T-helper 1 cell treated with Interleukin-12 subunit alpha and Interleukin-12 subunit beta and Interleukin-4 antibody, amounts not matched to agents 30 μg/mL and 1 μg/mL, for 36 hours (primary cell): ENCODE measurements around the gene NHERF1.

ENCODE experiments used
- H3K27ac Mint-ChIP-seq: one replicate; pipeline ENCODE4 v1.8.0; 2021; ENCODE audit warnings: mild to moderate bottlenecking, mixed read lengths
- H3K27me3 Mint-ChIP-seq: one replicate; pipeline ENCODE4 v1.8.0; 2021; ENCODE audit warnings: low read depth, mixed read lengths
- H3K36me3 Mint-ChIP-seq: one replicate; pipeline ENCODE4 v1.8.0; 2021; ENCODE audit warnings: low read depth, mixed read lengths
- H3K4me1 Mint-ChIP-seq: one replicate; pipeline ENCODE4 v1.8.0; 2021; ENCODE audit warnings: low read depth, mixed read lengths
- H3K4me3 Mint-ChIP-seq: one replicate; pipeline ENCODE4 v1.8.0; 2021; ENCODE audit warnings: mild to moderate bottlenecking, moderate library complexity, mixed read lengths
- H3K9me3 Mint-ChIP-seq: one replicate; pipeline ENCODE4 v1.8.0; 2021; ENCODE audit warnings: mixed read lengths

The NHERF1 gene

DNA sequence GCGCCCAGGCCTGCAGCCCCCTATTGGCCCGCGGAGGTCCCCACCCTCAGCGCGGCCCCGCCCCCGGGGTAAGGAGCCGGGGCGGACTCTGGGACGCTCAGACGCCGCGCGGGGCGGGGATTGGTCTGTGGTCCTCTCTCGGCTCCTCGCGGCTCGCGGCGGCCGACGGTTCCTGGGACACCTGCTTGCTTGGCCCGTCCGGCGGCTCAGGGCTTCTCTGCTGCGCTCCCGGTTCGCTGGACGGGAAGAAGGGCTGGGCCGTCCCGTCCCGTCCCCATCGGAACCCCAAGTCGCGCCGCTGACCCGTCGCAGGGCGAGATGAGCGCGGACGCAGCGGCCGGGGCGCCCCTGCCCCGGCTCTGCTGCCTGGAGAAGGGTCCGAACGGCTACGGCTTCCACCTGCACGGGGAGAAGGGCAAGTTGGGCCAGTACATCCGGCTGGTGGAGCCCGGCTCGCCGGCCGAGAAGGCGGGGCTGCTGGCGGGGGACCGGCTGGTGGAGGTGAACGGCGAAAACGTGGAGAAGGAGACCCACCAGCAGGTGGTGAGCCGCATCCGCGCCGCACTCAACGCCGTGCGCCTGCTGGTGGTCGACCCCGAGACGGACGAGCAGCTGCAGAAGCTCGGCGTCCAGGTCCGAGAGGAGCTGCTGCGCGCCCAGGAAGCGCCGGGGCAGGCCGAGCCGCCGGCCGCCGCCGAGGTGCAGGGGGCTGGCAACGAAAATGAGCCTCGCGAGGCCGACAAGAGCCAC lies at the start of gene NHERF1:
Gene NHERF1 (plus strand): TSS at position 100 of the 750 bp plus-strand sequence. CDS start 219 bp downstream, at position 319.
- H3K4me1 Mint-ChIP-seq, result peaks cover 54% of the 10 kb centered on the region
- H3K27ac Mint-ChIP-seq, result peak within 1 kb of the TSS; percentile 78

DNA sequence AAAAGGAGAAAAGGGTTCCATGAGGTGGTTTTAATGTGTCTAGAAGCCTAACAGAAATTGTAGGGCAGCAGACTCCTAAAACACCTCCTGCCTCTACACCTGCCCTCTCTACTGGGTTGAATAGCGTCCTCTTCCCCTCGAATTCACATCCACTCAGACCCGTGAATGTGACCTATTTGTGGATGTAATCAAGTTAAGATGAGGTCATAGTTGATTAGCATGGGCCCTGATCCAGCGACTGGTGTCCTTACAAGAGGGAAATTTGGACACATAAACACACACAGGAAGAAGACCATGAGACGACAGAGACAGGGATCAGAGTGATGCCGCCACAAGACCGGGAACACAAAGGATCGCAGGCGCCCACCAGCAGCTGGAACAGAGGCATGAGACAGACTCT lies 49.2 kb upstream of the NHERF1 start:
- Mint-ChIP-seq H3K36me3 (no peaks in the 10 kb centered on the region), H3K27ac (no peak overlapping the region), H3K4me3 (no peak overlapping the region), H3K27me3 (peaks cover 28% of the 10 kb centered on the region), H3K9me3 (peaks cover 3% of the 10 kb centered on the region), H3K4me1 (peaks cover 1% of the 10 kb centered on the region)

More for the DNA sequence above, at the start of gene NHERF1:
- Mint-ChIP-seq H3K36me3 (peaks cover 41% of the 10 kb centered on the region), H3K27me3 (no peaks in the 10 kb centered on the region), H3K9me3 (no peaks in the 10 kb centered on the region), H3K4me3 (peak within 1 kb of the TSS; percentile 99)

DNA sequence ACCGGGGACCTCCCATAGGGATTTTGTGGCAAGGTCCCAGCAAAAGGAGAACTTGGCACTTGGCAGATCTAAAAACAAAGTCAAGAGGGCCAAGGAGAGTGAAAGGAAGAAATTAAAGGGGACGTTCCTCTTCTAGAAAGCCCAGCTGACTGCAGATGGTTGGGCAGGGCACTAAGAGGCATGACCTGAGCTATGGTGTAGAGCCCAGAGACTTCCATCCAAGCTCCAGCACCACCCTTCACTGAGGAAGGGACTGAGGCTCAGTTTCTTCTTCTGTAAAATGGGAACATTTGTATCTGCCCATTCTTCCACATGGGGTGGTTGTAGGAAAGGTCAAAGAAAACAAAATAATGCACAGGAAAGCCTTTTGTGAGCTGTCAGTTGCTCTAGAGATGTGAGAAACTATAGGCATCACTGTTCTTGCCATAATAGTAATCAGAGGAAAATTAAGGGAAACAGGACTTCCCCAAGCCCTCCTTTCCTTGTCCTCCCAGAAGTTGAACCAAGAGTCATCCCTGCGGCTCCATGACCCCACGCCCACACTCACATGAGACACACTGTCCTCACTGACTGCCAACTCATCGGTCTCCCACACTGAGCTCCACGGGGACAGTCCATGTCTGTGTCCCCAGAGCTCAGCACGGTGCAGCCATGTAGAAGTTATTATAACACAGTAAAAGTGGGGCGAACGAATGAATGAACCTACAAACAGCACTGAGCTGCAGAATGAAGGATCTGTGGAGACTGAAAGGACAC lies 46.1 kb upstream of the NHERF1 start:
- peaks cover 40% of the 10 kb centered on the region for H3K27me3 Mint-ChIP-seq
- H3K4me1 Mint-ChIP-seq, result peaks cover under 1% of the 10 kb centered on the region
- no peaks in the 10 kb centered on the region for H3K36me3 Mint-ChIP-seq
- H3K9me3 Mint-ChIP-seq, result no peaks in the 10 kb centered on the region
- H3K4me3 Mint-ChIP-seq, result no peak overlapping the region
- H3K27ac Mint-ChIP-seq, result no peak overlapping the region

DNA sequence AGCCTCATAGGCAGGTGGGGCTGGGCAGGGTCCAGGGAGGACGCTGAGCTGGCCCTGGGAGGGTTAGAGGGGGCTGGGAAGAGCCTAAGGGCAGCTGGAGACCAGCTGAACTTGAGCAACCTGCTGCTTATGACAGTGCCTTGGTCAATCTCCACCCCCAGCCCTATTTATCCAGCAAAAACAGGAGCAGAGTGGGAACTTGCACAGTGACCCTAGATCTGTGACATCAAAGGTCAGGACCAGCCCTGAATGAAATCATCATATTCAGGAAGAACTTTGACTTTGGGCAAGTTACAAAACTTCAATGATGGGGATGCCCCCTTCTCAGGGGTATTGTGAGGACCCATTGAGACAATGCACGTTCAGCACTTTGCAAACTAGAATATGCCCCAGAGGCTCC lies 45.1 kb upstream of the NHERF1 start:
- Mint-ChIP-seq H3K36me3 (no peaks in the 10 kb centered on the region), H3K4me1 (no peaks in the 10 kb centered on the region), H3K9me3 (no peaks in the 10 kb centered on the region), H3K27ac (no peak overlapping the region), H3K27me3 (peaks cover 35% of the 10 kb centered on the region), H3K4me3 (no peak overlapping the region)

DNA sequence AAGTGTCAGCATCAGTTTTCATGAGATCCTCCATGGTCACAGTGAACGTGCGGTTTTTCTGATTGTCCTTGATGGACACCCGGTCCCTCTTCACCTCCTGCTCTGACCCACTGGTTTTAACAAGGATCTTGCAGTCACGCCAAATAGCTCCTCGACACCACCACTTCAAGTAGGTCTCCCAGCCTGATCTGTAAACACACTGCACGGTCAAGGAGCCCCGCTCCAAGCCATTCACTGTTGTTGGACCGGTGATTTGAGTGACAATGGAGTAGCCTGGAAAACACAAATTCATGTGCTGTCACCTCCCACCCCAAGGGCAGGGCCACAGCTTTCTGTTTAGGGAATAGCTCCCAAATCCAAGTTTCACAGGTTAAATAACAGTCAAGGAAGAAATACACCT lies 43.9 kb upstream of the NHERF1 start:
- Mint-ChIP-seq H3K27me3 (peaks cover 35% of the 10 kb centered on the region), H3K9me3 (no peaks in the 10 kb centered on the region), H3K4me1 (no peaks in the 10 kb centered on the region), H3K27ac (no peak overlapping the region), H3K4me3 (no peak overlapping the region), H3K36me3 (no peaks in the 10 kb centered on the region)

DNA sequence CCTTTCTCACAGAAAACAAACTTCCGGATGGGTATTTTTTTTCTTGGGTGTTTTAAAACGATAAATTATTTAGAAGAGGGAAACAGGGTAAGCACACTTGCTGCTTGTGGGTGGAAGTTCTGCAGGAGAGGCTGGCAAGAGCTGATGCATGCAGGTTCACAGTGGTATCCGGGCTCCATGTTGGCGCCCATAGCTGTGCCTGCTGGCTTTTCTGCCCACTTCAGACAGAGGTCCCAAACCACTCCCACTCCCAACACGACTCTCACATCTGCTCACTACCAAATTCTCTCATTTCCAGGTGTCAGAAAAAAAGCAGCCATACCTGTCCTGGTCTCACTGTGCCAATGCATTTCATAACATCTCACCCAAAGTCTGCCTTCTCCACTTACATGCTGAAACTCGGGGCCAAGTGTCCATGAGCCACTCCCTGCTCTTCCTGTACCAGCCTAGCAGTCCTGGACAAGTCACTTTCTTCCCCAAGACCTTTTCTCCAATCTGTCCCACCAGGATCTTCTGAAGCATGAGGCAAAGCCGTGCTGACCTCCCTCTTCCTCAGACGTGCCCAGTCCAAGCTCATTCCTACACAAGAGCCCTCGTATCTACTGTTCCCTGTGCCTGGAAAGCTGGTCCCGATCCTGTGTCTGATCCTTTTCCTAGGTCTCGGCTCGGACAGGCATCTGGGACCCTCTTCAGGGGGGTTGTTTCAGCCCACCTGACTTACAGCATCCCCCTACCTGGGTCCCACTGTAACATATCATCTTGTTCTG lies 37.2 kb upstream of the NHERF1 start:
- H3K4me1 Mint-ChIP-seq, result peaks cover 7% of the 10 kb centered on the region
- no peak overlapping the region for H3K4me3 Mint-ChIP-seq
- no peaks in the 10 kb centered on the region for H3K9me3 Mint-ChIP-seq
- no peak overlapping the region for H3K27ac Mint-ChIP-seq
- H3K36me3 Mint-ChIP-seq, result no peaks in the 10 kb centered on the region
- peaks cover 41% of the 10 kb centered on the region for H3K27me3 Mint-ChIP-seq

DNA sequence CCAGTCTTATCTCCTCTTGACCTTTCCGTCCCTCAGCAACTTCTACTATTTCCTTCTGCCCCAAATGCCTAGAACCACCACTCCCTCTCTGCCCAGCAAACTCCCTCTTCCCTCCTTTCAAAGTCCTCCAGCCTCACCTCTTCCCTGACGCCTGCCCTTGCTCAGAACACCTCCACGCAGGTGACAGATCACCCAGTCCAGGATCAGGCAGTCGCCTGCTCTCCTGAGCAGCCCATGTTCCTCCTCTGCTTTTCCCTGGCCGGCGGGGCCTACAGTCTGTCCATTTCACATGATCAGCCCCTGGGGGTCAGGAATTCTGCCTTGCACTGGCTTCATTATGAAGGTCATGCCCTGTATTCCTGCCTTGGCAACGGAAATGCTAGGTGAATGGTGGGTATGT lies 36.1 kb upstream of the NHERF1 start:
- Mint-ChIP-seq H3K9me3 (no peaks in the 10 kb centered on the region), H3K4me1 (peaks cover 7% of the 10 kb centered on the region), H3K27ac (no peak overlapping the region), H3K4me3 (no peak overlapping the region), H3K36me3 (no peaks in the 10 kb centered on the region), H3K27me3 (peaks cover 37% of the 10 kb centered on the region)

DNA sequence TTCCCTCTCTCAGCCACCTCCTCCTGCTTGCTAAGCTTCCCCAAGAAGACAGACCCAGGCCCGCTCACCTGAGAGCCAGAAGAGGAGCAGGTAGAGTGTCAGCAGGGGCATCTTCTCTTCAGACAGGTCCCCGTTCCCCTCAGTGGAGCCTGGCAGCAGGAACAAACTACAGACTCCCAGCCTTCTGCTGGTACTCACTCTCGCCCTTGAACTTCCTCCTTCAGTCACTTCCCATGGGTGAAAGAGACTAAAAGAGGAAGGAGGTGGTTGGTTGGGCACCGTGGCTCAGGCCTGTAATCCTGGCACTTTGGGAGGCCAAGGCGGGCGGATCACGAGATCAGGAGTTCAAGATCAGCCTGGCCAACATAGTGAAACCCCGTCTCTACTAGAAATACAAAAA lies 35.7 kb upstream of the NHERF1 start, which contains the start of gene CD300LF:
Gene CD300LF (minus strand): TSS at position 168 of the 400 bp plus-strand sequence. CDS start 57 bp downstream, at position 111.
- Mint-ChIP-seq H3K4me3 (no peak within 1 kb of the TSS), H3K27me3 (peaks cover 41% of the 10 kb centered on the region), H3K9me3 (no peaks in the 10 kb centered on the region), H3K4me1 (peaks cover 7% of the 10 kb centered on the region), H3K27ac (no peak within 1 kb of the TSS), H3K36me3 (no peaks in the 10 kb centered on the region)

DNA sequence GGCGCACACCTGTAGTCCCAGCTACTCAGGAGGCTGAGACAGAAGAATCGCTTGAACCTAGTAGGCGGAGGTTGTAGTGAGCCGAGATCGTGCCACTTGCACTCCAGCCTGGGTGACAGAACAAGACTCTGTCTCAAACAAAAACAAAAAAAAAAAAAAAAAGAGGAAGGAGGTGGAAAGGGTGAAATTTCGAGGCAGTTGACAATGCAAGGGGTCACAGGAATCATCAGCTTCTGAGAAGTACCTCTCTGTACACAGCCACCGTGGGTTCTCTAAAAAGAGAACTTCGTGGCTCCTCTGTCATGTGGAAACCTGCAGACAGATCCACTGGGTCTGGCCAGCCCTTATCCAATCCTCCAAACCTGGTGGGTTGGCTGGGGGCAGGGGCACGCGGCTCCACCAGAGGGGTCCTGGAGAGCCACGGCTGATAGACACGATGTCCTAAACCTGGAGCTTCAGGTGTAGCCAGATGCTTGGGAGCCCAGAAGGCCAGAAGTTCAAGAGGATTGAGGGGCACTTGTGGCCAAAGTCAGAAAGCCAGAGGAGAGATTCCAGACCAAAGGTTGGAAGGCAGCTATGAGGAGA lies 35.2 kb upstream of the NHERF1 start:
- peaks cover 46% of the 10 kb centered on the region for H3K27me3 Mint-ChIP-seq
- H3K9me3 Mint-ChIP-seq, result no peaks in the 10 kb centered on the region
- H3K4me3 Mint-ChIP-seq, result no peak overlapping the region

DNA sequence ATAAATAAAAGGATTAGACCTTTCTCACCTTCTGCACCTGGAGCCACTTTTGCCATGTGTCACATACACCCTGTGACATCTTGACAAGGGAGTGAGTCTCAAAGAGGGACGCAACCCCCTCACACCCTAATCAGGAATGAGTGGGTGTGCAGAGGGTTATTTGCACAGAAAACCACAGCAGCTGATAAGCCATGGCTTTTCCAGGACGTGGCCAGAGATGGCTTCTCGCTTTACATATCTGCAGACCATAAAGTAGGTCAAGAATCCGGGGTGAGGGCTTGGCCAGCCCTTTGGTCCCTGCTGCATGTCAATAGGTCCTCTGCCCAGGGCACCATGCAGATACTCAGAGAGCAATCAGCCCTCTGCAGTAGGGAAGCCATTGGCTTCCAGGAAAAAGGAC lies 33.3 kb upstream of the NHERF1 start:
- Mint-ChIP-seq H3K36me3 (no peaks in the 10 kb centered on the region), H3K4me3 (no peak overlapping the region), H3K27me3 (peaks cover 60% of the 10 kb centered on the region), H3K27ac (no peak overlapping the region), H3K9me3 (no peaks in the 10 kb centered on the region), H3K4me1 (peaks cover 7% of the 10 kb centered on the region)

More for the DNA sequence above, 35.2 kb upstream of the NHERF1 start:
- Mint-ChIP-seq H3K4me1 (peaks cover 7% of the 10 kb centered on the region), H3K27ac (no peak overlapping the region), H3K36me3 (no peaks in the 10 kb centered on the region)

DNA sequence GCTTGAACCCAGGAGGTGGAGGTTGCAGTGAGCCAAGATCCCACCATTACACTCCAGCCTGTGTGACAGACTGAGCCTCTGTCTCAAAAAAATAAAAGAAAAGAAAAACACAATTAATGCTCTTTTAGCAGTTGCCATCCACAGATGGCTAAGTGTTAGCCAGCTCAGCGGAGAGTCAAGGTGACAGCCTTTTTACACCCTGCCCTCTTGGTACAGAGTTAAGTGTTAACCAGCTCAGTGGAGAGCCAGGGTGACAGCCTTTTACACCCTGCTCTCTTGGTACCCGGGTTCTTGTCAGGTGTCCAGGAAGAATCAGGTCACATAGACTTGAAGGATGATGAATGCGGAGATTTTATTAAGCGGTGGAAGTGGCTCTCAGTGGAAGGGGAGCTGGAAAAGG lies 27.9 kb upstream of the NHERF1 start:
- no peaks in the 10 kb centered on the region for H3K4me1 Mint-ChIP-seq
- H3K27me3 Mint-ChIP-seq, result peaks cover 60% of the 10 kb centered on the region
- H3K27ac Mint-ChIP-seq, result no peak overlapping the region
- no peak overlapping the region for H3K4me3 Mint-ChIP-seq
- no peaks in the 10 kb centered on the region for H3K36me3 Mint-ChIP-seq
- no peaks in the 10 kb centered on the region for H3K9me3 Mint-ChIP-seq

DNA sequence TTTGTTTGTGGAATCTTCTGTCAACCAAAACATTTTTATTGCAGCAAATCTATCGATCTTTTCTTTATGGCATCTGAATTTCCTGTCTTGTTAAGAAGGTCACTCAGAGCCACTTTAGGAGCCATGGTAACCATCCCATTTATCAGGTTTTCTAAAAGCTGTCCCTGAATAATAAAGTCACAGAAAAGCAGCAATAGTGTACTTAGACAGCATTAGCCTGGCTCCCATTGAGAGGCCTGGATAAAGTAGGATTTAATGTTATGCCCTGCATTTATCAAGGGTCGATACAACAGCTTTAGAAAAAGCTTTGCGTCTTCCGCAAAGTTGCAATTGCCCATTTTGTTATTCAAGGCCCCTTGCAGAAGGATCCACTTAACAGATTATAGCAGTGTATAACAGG lies 25.6 kb upstream of the NHERF1 start:
- Mint-ChIP-seq H3K27ac (no peak overlapping the region), H3K4me3 (no peak overlapping the region), H3K27me3 (peaks cover 47% of the 10 kb centered on the region), H3K4me1 (no peaks in the 10 kb centered on the region), H3K36me3 (no peaks in the 10 kb centered on the region), H3K9me3 (no peaks in the 10 kb centered on the region)

DNA sequence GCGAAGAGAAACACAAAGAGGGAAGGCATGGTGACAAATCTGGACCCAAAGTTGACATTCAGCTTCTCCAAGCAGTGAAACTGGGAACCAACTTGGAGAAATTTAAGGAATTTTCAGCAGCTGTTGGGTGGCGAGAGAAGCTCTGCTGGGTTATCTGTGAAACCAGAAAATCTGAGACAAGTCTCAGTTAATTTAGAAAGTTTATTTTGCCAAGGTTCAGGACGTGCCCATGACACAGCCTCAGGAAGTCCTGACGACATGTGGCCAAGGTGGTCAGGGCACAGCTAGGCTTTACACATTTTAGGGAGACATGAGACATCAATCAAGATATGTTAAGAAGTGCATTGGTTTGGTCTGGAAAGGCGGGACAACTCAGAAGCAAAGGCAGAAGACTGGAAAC lies 24.5 kb upstream of the NHERF1 start:
- Mint-ChIP-seq H3K4me3 (no peak overlapping the region), H3K36me3 (no peaks in the 10 kb centered on the region), H3K27ac (no peak overlapping the region), H3K27me3 (peaks cover 36% of the 10 kb centered on the region), H3K4me1 (no peaks in the 10 kb centered on the region), H3K9me3 (no peaks in the 10 kb centered on the region)

DNA sequence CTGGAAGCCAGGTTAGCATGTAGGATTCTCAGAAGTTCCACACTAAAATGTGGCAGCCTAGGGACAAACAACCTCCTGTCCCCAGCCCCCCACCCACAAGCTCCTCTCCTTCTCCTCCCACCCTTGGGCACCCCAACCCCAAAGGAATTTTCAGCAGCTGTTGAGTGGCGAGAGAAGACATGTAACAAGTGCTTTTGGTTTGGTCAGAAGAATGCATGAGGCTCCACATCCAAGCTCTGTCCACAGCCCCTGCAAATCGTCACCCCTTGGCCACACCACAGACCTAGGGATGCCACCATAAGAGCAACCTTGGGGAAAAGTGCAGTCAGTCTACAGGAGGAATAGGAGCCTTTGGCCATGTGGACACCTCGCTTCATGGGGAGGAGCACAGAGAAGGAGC lies 23.3 kb upstream of the NHERF1 start:
- H3K27me3 Mint-ChIP-seq, result peaks cover 28% of the 10 kb centered on the region
- H3K4me1 Mint-ChIP-seq, result peaks cover 2% of the 10 kb centered on the region
- H3K4me3 Mint-ChIP-seq, result no peak overlapping the region

More for the DNA sequence above, 23.3 kb upstream of the NHERF1 start:
- Mint-ChIP-seq H3K36me3 (no peaks in the 10 kb centered on the region), H3K9me3 (no peaks in the 10 kb centered on the region), H3K27ac (no peak overlapping the region)
